Smooth muscle cell (in vitro differentiated cells): ENCODE data around the gene PDLIM4. TPM values are rescaled to one million over a fixed set of nuclear protein-coding genes. Genes with fewer than 3 reads are reported as not detected.

Experiments used
- DNase-seq: peaks from one replicate; lab custom pipeline; 2025; ENCODE audit not compliant: unreplicated experiment; lab: John Stamatoyannopoulos, UW
- H2AFZ ChIP-seq: fragments of 200-600 bp; sonication (generic); 2 replicates; pipeline ENCODE4 v1.6.0; 2016; ENCODE audit warnings: antibody characterized with exemption, low read depth, mild to moderate bottlenecking
- H3F3A ChIP-seq: fragments of 200-600 bp; sonication (generic); 2 replicates; pipeline ENCODE4 v1.6.0; 2017; ENCODE audit warnings: antibody characterized with exemption, low read depth
- H3K27ac ChIP-seq: fragments of 200-600 bp; sonication (generic); 2 replicates; pipeline ENCODE4 v1.5.1; 2016; ENCODE audit warnings: low read depth, mild to moderate bottlenecking
- H3K27me3 ChIP-seq: fragments of 200-600 bp; sonication (generic); 2 replicates; pipeline ENCODE4 v1.6.1; 2016; ENCODE audit warnings: low read depth, mild to moderate bottlenecking
- H3K36me3 ChIP-seq: fragments of 200-600 bp; sonication (generic); 2 replicates; pipeline ENCODE4 v1.5.1; 2016; ENCODE audit warnings: low read depth
- H3K4me1 ChIP-seq: fragments of 200-600 bp; sonication (generic); 2 replicates; pipeline ENCODE4 v1.5.1; 2016; ENCODE audit warnings: low read depth
- H3K4me2 ChIP-seq: fragments of 200-600 bp; sonication (generic); 2 replicates; pipeline ENCODE4 v1.6.0; 2016; ENCODE audit warnings: mild to moderate bottlenecking
- H3K4me3 ChIP-seq: fragments of 200-600 bp; sonication (generic); 2 replicates; pipeline ENCODE4 v1.5.1; 2016; ENCODE audit warnings: mild to moderate bottlenecking
- H3K79me2 ChIP-seq: fragments of 200-600 bp; sonication (generic); 2 replicates; pipeline ENCODE4 v1.6.0; 2016; ENCODE audit warnings: low read depth, mild to moderate bottlenecking
- H3K9ac ChIP-seq: fragments of 200-600 bp; sonication (generic); 2 replicates; pipeline ENCODE4 v1.6.0; 2016; ENCODE audit warnings: low read depth
- H3K9me3 ChIP-seq: fragments of 200-600 bp; sonication (generic); replicated peaks from 2 replicates; pipeline ENCODE4 v1.5.1; 2016; ENCODE audit warnings: low read depth
- H4K20me1 ChIP-seq: fragments of 200-600 bp; sonication (generic); 2 replicates; pipeline ENCODE4 v1.6.0; 2016; ENCODE audit warnings: low read depth
- WGBS: methylation state at CpG from one replicate; pipeline ENCODE4 v1.1.7; 2016; ENCODE audit warnings: low lambda C conversion rate; 5-methylcytosine and 5-hydroxymethylcytosine counted together
- polyA plus RNA-seq: library from polyadenylated mRNA; unstranded; fragments of >200 nt; fragmentation: Nextera tagmentation; extraction: Ambion mirVana; gene quantifications from 2 replicates; pipeline ENCODE4 v1.2.1, GENCODE V29; 2016
- total RNA-seq: library from RNA; depleted of rRNA; stranded (reverse); fragments of >200 nt; gene quantifications from 2 replicates; pipeline ENCODE4 v1.2.3, GENCODE V29; 2014
- TF ChIP-seq, protein P1 (sequence below): fragments of 200-600 bp; sonication (generic); IDR thresholded peaks from 2 replicates; pipeline ENCODE4 v1.5.1; 2017; ENCODE audit warnings: borderline replicate concordance, mild to moderate bottlenecking, antibody characterized with exemption; ENCODE audit not compliant: insufficient read depth, poor library complexity, severe bottlenecking

Gene PDLIM4
- total and polyA plus RNA-seq, 2 experiments from 2014 or later, result 93.8 to 275 TPM

DNA sequence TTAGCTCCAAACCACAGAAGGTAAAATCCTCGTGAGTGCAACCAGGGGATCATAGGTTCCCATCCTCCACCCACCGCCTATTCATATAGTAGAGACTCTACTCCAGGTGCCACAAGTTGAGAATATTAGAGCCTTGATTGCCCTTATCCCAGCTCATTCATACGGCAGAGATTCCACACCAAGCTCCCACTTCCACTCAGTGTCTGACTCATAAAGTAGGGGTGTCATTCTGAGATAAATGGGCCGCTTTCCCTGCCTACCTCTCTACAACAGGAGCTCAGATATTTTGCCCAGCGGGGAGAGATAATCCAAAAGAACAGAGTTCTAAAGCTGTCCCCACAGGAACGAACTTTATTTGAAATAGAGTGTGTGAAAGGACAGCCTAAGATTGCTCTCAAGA is 46.1 kb downstream of the PDLIM4 start:
- no peaks in the 10 kb centered on the region for H3K79me2 ChIP-seq
- no peak overlapping the region for H3K4me3 ChIP-seq
- no peaks in the 10 kb centered on the region for H3K27me3 ChIP-seq
- no peaks in the 10 kb centered on the region for H3K4me1 ChIP-seq
- 83% methylated on average over 6 of the region's 6 CpGs for WGBS
- no peaks in the 10 kb centered on the region for H3F3A ChIP-seq
- H3K9ac ChIP-seq, result no peak overlapping the region
- H4K20me1 ChIP-seq, result no peaks in the 10 kb centered on the region
- no peak overlapping the region for H2AFZ ChIP-seq
- H3K36me3 ChIP-seq, result no peaks in the 10 kb centered on the region
- H3K4me2 ChIP-seq, result no peak overlapping the region
- TF ChIP-seq, protein P1, sequence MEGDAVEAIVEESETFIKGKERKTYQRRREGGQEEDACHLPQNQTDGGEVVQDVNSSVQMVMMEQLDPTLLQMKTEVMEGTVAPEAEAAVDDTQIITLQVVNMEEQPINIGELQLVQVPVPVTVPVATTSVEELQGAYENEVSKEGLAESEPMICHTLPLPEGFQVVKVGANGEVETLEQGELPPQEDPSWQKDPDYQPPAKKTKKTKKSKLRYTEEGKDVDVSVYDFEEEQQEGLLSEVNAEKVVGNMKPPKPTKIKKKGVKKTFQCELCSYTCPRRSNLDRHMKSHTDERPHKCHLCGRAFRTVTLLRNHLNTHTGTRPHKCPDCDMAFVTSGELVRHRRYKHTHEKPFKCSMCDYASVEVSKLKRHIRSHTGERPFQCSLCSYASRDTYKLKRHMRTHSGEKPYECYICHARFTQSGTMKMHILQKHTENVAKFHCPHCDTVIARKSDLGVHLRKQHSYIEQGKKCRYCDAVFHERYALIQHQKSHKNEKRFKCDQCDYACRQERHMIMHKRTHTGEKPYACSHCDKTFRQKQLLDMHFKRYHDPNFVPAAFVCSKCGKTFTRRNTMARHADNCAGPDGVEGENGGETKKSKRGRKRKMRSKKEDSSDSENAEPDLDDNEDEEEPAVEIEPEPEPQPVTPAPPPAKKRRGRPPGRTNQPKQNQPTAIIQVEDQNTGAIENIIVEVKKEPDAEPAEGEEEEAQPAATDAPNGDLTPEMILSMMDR, result no peak
- no peak overlapping the region for H3K27ac ChIP-seq
- H3K9me3 ChIP-seq, result no peaks in the 10 kb centered on the region
- no peak for DNase-seq

DNA sequence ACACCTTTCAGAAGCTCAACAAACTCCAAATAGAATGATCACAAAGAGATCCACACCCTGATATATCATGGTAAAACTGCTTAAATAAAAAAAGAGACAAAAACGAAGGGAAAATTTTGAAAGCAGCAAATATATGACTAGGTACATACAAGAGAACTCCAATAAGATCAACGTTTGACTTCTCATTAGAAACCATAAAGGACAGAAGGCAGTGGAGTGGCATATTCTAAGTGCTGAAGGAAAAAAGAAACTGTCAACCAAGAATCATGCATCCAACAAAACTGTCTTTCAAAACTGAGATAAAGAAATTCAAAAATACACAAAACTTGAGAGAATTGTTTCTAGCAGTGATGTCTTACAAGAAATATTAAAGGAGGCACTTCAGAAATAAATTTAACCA is 47.9 kb downstream of the PDLIM4 start:
- no peak overlapping the region for H3K9ac ChIP-seq
- TF ChIP-seq, protein P1, result no peak
- no peaks in the 10 kb centered on the region for H3F3A ChIP-seq
- H3K79me2 ChIP-seq, result no peaks in the 10 kb centered on the region
- H3K27ac ChIP-seq, result no peak overlapping the region
- no peak for DNase-seq
- 85% methylated on average over 2 of the region's 2 CpGs for WGBS
- H3K9me3 ChIP-seq, result no peaks in the 10 kb centered on the region
- H2AFZ ChIP-seq, result no peak overlapping the region
- no peak overlapping the region for H3K4me3 ChIP-seq
- no peaks in the 10 kb centered on the region for H3K36me3 ChIP-seq
- H4K20me1 ChIP-seq, result no peaks in the 10 kb centered on the region
- no peaks in the 10 kb centered on the region for H3K4me1 ChIP-seq
- no peaks in the 10 kb centered on the region for H3K27me3 ChIP-seq
- no peak overlapping the region for H3K4me2 ChIP-seq

DNA sequence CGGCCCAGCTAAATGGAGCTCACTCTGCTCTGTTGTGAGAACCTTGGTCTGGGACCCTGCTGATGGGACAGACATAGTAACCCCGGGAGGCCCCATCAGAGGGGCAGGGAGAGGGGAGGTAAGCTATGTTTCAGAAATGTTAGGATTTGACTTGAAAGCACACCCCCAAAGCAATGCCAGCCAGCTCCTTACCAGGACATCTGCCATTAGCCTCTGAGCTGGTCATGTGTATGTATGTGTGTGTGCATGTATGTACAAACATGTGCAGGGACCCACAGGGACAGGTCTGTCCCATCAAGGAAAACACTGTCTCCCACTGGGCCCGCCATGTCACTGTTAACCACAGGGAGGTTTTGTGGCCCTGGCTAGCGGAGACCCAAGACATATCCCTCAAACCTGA is 51.2 kb downstream of the PDLIM4 start:
- Histone ChIP-seq H3K4me1 (no peaks in the 10 kb centered on the region), H4K20me1 (no peaks in the 10 kb centered on the region), H3K9ac (no peak overlapping the region), H3K4me3 (no peak overlapping the region), H3K9me3 (no peaks in the 10 kb centered on the region), H2AFZ (no peak overlapping the region), H3K27me3 (no peaks in the 10 kb centered on the region), H3K36me3 (no peaks in the 10 kb centered on the region), H3K79me2 (no peaks in the 10 kb centered on the region), H3F3A (no peaks in the 10 kb centered on the region), H3K27ac (no peak overlapping the region), H3K4me2 (no peak overlapping the region)
- DNase-seq, result no peak
- WGBS, result 86% methylated on average over 4 of the region's 4 CpGs
- TF ChIP-seq, protein P1, result no peak

DNA sequence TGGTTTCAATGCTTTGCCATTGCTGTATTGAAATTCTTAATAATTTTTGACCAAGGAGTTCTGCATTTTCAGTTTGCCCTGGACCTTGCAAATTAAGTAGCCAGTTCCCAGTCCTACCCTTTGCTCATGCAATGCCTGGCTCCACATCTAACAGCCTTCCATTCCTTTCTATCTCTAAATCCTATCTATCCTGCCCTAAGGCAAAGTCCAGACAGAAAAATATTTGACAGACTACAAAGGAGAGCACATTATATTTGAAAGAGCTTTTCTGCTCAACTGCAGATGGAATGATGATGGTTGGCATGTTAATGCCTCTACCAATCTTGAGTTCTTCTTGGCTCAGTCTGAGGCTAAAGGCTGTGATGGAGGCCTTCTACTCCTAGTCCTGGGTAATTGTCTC is 52.2 kb downstream of the PDLIM4 start:
- Histone ChIP-seq H3K4me3 (no peak overlapping the region), H3K9ac (no peak overlapping the region), H3K4me2 (no peak overlapping the region), H3K27me3 (no peaks in the 10 kb centered on the region), H3F3A (no peaks in the 10 kb centered on the region), H3K9me3 (no peaks in the 10 kb centered on the region), H3K4me1 (no peaks in the 10 kb centered on the region), H3K36me3 (no peaks in the 10 kb centered on the region), H2AFZ (no peak overlapping the region), H3K79me2 (no peaks in the 10 kb centered on the region), H3K27ac (no peak overlapping the region), H4K20me1 (no peaks in the 10 kb centered on the region)
- no peak for DNase-seq
- TF ChIP-seq, protein P1, result no peak
